Measurements from ENCODE around the gene CEP164. TPM values are rescaled to one million over a fixed set of nuclear protein-coding genes. Genes with fewer than 3 reads are reported as not detected.

Gene CEP164
- total and polyA plus RNA-seq, 2 experiments from 2014 or later: 13.9 to 23.8 TPM

DNA sequence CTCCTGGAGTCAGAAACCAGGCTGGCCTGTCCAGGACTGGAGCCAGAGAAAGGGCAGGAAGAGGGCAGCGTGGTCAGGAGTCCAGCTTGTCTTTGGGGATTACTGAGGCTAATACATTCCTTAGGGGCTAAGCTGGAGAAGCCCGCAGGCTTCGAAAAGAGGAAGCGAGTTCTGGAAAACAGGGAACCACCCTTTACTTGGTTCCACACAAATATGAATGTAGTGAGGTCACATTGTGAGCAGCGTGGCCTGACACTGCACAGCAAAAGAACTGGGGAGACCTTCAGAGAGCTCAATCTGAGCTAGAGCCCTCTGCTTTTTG is 132.3 kb downstream of the CEP164 start:
- Histone ChIP-seq H3K4me1 (ENCODE audit: insufficient read depth) (no peaks in the 10 kb centered on the region), H3K4me3 (no peak overlapping the region), H3K9me2 (ENCODE audit: insufficient read depth) (no peaks in the 10 kb centered on the region), H2AFZ (no peak overlapping the region), H3K36me3 (ENCODE audit: insufficient read depth) (no peaks in the 10 kb centered on the region), H3K27me3 (ENCODE audit: insufficient read depth) (no peaks in the 10 kb centered on the region), H3K4me2 (no peak overlapping the region), H3K79me2 (replicated peaks; ENCODE audit: insufficient read depth) (no peaks in the 10 kb centered on the region), H3F3A (replicated peaks; ENCODE audit: low read depth) (no peaks in the 10 kb centered on the region), H4K20me1 (replicated peaks; ENCODE audit: insufficient read depth) (no peaks in the 10 kb centered on the region), H3K27ac (ENCODE audit: low read depth) (no peak overlapping the region)
- H3K27me3 Mint-ChIP-seq (ENCODE audit: insufficient read depth, low read depth, poor library complexity): peaks cover 21% of the 10 kb centered on the region
- DNase-seq (ENCODE audit: low spot score) (no peak), ATAC-seq (no peak)
- H3K36me3 Mint-ChIP-seq (ENCODE audit: low read depth): no peaks in the 10 kb centered on the region
- peaks cover 10% of the 10 kb centered on the region; the same call in 2 of the 3 replicates for H3K4me1 Mint-ChIP-seq
- no peak overlapping the region for H3K4me3 Mint-ChIP-seq
- H3K27ac Mint-ChIP-seq: no peak overlapping the region
- no peaks in the 10 kb centered on the region for H3K9me3 Mint-ChIP-seq
- TF ChIP-seq ZNF331 (CRISPR knock-in tag; IDR thresholded peaks at IDR 0.05; ENCODE audit: low read depth) (no peak), NANOG (IDR thresholded peaks at IDR 0.05; ENCODE audit: borderline replicate concordance) (no peak), STAT1 (IDR thresholded peaks at IDR 0.05; ENCODE audit: unreplicated experiment) (no peak), ZNF114 (CRISPR knock-in tag; IDR thresholded peaks at IDR 0.05) (no peak), JUNB (IDR thresholded peaks at IDR 0.05; ENCODE audit: unreplicated experiment) (no peak), EZH2 (IDR thresholded peaks at IDR 0.05; ENCODE audit: low read depth, unreplicated experiment) (no peak), EZH2phosphoT487 (IDR thresholded peaks at IDR 0.05; ENCODE audit: unreplicated experiment) (no peak), CREB1 (CRISPR knock-in tag; IDR thresholded peaks at IDR 0.05; ENCODE audit: low read depth) (no peak)
- TF ChIP-seq, protein P1, sequence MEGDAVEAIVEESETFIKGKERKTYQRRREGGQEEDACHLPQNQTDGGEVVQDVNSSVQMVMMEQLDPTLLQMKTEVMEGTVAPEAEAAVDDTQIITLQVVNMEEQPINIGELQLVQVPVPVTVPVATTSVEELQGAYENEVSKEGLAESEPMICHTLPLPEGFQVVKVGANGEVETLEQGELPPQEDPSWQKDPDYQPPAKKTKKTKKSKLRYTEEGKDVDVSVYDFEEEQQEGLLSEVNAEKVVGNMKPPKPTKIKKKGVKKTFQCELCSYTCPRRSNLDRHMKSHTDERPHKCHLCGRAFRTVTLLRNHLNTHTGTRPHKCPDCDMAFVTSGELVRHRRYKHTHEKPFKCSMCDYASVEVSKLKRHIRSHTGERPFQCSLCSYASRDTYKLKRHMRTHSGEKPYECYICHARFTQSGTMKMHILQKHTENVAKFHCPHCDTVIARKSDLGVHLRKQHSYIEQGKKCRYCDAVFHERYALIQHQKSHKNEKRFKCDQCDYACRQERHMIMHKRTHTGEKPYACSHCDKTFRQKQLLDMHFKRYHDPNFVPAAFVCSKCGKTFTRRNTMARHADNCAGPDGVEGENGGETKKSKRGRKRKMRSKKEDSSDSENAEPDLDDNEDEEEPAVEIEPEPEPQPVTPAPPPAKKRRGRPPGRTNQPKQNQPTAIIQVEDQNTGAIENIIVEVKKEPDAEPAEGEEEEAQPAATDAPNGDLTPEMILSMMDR (conservative IDR thresholded peaks at IDR 0.05; ENCODE audit: low read depth in 2 of 2): no peak
- TF ChIP-seq, protein P2, sequence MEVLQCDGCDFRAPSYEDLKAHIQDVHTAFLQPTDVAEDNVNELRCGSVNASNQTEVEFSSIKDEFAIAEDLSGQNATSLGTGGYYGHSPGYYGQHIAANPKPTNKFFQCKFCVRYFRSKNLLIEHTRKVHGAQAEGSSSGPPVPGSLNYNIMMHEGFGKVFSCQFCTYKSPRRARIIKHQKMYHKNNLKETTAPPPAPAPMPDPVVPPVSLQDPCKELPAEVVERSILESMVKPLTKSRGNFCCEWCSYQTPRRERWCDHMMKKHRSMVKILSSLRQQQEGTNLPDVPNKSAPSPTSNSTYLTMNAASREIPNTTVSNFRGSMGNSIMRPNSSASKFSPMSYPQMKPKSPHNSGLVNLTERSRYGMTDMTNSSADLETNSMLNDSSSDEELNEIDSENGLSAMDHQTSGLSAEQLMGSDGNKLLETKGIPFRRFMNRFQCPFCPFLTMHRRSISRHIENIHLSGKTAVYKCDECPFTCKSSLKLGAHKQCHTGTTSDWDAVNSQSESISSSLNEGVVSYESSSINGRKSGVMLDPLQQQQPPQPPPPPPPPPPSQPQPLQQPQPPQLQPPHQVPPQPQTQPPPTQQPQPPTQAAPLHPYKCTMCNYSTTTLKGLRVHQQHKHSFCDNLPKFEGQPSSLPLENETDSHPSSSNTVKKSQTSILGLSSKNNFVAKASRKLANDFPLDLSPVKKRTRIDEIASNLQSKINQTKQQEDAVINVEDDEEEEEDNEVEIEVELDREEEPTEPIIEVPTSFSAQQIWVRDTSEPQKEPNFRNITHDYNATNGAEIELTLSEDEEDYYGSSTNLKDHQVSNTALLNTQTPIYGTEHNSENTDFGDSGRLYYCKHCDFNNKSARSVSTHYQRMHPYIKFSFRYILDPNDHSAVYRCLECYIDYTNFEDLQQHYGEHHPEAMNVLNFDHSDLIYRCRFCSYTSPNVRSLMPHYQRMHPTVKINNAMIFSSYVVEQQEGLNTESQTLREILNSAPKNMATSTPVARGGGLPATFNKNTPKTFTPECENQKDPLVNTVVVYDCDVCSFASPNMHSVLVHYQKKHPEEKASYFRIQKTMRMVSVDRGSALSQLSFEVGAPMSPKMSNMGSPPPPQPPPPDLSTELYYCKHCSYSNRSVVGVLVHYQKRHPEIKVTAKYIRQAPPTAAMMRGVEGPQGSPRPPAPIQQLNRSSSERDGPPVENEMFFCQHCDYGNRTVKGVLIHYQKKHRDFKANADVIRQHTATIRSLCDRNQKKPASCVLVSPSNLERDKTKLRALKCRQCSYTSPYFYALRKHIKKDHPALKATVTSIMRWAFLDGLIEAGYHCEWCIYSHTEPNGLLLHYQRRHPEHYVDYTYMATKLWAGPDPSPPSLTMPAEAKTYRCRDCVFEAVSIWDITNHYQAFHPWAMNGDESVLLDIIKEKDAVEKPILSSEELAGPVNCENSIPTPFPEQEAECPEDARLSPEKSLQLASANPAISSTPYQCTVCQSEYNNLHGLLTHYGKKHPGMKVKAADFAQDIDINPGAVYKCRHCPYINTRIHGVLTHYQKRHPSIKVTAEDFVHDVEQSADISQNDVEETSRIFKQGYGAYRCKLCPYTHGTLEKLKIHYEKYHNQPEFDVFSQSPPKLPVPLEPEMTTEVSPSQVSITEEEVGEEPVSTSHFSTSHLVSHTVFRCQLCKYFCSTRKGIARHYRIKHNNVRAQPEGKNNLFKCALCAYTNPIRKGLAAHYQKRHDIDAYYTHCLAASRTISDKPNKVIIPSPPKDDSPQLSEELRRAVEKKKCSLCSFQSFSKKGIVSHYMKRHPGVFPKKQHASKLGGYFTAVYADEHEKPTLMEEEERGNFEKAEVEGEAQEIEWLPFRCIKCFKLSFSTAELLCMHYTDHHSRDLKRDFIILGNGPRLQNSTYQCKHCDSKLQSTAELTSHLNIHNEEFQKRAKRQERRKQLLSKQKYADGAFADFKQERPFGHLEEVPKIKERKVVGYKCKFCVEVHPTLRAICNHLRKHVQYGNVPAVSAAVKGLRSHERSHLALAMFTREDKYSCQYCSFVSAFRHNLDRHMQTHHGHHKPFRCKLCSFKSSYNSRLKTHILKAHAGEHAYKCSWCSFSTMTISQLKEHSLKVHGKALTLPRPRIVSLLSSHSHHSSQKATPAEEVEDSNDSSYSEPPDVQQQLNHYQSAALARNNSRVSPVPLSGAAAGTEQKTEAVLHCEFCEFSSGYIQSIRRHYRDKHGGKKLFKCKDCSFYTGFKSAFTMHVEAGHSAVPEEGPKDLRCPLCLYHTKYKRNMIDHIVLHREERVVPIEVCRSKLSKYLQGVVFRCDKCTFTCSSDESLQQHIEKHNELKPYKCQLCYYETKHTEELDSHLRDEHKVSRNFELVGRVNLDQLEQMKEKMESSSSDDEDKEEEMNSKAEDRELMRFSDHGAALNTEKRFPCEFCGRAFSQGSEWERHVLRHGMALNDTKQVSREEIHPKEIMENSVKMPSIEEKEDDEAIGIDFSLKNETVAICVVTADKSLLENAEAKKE (CRISPR knock-in tag; IDR thresholded peaks at IDR 0.05): no peak
- TF ChIP-seq, protein P3, sequence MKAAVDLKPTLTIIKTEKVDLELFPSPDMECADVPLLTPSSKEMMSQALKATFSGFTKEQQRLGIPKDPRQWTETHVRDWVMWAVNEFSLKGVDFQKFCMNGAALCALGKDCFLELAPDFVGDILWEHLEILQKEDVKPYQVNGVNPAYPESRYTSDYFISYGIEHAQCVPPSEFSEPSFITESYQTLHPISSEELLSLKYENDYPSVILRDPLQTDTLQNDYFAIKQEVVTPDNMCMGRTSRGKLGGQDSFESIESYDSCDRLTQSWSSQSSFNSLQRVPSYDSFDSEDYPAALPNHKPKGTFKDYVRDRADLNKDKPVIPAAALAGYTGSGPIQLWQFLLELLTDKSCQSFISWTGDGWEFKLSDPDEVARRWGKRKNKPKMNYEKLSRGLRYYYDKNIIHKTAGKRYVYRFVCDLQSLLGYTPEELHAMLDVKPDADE (IDR thresholded peaks at IDR 0.05): no peak
